Heart left ventricle (tissue), 13 donors: Measurements from ENCODE around the gene LCLAT1.

Experiments
- CTCF ChIP-seq, 12 donors: fragments of 200-600 bp; sonication (generic) in 4 of 12; IDR thresholded peaks; one replicate each; pipeline versions ENCODE4 v1.5.0 to v1.8.0; 2018 to 2022; ENCODE audit warnings: antibody characterized with exemption in 12 of 12, mild to moderate bottlenecking in 5 of 12
- POLR2A ChIP-seq, 2 donors: fragments of 450-650 bp; IDR thresholded peaks; one replicate each; pipeline ENCODE4 v1.6.1; 2017; ENCODE audit warnings: antibody characterized with exemption in 2 of 2, mild to moderate bottlenecking in 2 of 2, moderate library complexity in 2 of 2
- donor health status: ischemic (EF 13 %, LVEDD 7.1; RV severe dilation, severe dysfunction).
- donor health status: DM: no; HTN: yes; CAD: no.
- donor health status: DM: no; HTN: no; CAD: no.
- donor health status: ischemic (EF 25% LVEDD 6.9; RV normal size, moderate dysfunction).
- donor health status: ischemic (EF 25% LVEDD 5.7; RV mildly dilated, moderate dysfunction).
- donor health status: ischemic (EF 35%, LVEDD 5.7; RV mildly dilated, moderate dysfunction).
- donor health status: nonischemic (EF 11% LVEDD 7.7; RV severe dilation, severe dysfunction).
- donor health status: DM: yes; HTN: yes; CAD: no.
- donor health status: PGD.
- donor health status: ischemic (EF 29% LVEDD 5.4; RV normal size, mild dysfunction).
- donor health status: nonischemic (EF 23%, LVEDD 6.1; RV moderate dilation, normal function).

DNA sequence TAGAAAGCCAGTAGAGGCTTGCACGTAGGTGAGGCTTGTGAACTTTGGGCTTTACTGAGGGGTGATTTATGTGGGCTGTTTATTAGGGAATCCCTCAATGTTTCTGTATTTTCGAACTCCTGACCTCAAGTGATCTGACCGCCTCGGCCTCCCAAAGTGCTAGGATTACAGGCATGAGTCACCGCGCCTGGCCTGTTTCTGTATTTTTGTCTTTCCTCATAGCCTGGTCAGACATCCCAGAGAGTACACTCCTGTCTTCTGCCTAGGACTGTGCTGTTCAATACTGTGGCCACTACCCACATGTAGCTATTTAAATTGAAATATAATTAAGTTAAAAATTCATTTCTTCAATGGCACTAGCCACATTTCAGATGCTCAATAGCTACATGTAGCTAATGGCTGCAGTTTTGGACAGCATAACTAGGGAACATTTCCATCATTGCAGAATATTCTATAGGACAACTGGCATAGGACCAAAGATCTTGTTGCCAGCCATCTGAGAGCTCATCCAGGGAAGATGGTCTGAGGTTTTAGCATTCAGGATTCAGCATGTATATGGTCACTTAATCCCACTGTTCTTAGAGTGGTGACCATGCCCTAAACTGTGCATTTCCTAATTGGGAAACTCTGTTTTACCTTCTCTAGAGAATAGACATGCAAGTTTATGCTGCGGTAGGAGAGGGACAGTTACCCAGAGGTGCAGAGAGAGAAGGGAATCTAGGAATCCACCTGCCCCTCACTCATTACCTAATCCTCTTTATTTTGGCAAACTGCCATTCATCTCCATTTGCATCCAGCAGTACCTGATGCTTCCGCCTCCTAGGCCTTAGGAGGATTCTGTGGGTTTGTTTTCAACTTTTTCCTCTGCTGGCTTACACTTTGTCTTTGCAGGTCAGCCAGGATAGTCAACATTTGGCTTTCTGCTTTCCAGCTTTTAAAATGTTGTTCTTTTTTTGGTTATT is 64.4 kb downstream of the LCLAT1 start:
- TF ChIP-seq POLR2A (IDR thresholded peaks at IDR 0.05): no peak
- no peak for TF ChIP-seq CTCF (IDR thresholded peaks at IDR 0.05)
